Caco-2 (cell line): ENCODE measurements around the gene EXOC6B. TPM values are rescaled to one million over a fixed set of nuclear protein-coding genes. Genes with fewer than 3 reads are reported as not detected.
A peak's percentile ranks its signal among the peaks of the same experiment; 100 is the strongest.

Experiments used
- BruUV-seq: library from RNA; stranded (reverse); fragments of 400-500 nt; replicated peaks from 2 replicates; lab custom pipeline; 2021; lab: Mats Ljungman, UMichigan
- CTCF ChIA-PET: fragments of 300-600 bp; sonication (Branson Sonifier 250); formaldehyde crosslinking; loops from one replicate; lab custom pipeline; 2022; ENCODE audit warnings: antibody characterized with exemption; lab: Charles Lee
- POLR2A ChIA-PET: fragments of 300-600 bp; sonication (Branson Sonifier 250); formaldehyde crosslinking; loops from one replicate; lab custom pipeline; 2022; ENCODE audit warnings: antibody characterized with exemption; lab: Charles Lee
- DNase-seq, 2 experiments: peaks; one replicate each; pipeline versions ENCODE4 v3.0.0 to v3.0.0-alpha.2; 2020 to 2022
- H3K27me3 ChIP-seq: replicated peaks from 2 replicates; pipeline ENCODE4 v1.6.0; 2011; ENCODE audit warnings: low read length; ENCODE audit not compliant: control insufficient read depth, insufficient read depth
- H3K36me3 ChIP-seq: 2 replicates; pipeline ENCODE4 v1.5.1; 2011; ENCODE audit warnings: low read length; ENCODE audit not compliant: control insufficient read depth, insufficient read depth
- H3K4me1 ChIP-seq: fragments of 250-450 bp; sonication (Bioruptor Pico); 2 replicates; pipeline ENCODE4 v1.5.1; 2020; ENCODE audit warnings: mild to moderate bottlenecking
- H3K4me3 ChIP-seq: 2 replicates; pipeline ENCODE4 v1.5.1; 2011; ENCODE audit warnings: low read depth, mild to moderate bottlenecking, control low read depth, low read length
- H3K9me3 ChIP-seq: fragments of 250-450 bp; sonication (Bioruptor Pico); 2 replicates; pipeline ENCODE4 v1.5.1; 2020; ENCODE audit warnings: mild to moderate bottlenecking, moderate library complexity
- H3K27ac Mint-ChIP-seq: one replicate; pipeline ENCODE4 v1.8.0; 2022; ENCODE audit warnings: mixed read lengths; ENCODE audit not compliant: unreplicated experiment
- H3K27me3 Mint-ChIP-seq: one replicate; pipeline ENCODE4 v1.8.0; 2022; ENCODE audit warnings: mixed read lengths; ENCODE audit not compliant: insufficient read depth, unreplicated experiment
- H3K36me3 Mint-ChIP-seq: one replicate; pipeline ENCODE4 v1.8.0; 2022; ENCODE audit warnings: mild to moderate bottlenecking, mixed read lengths; ENCODE audit not compliant: insufficient read depth, unreplicated experiment
- H3K4me1 Mint-ChIP-seq: one replicate; pipeline ENCODE4 v1.8.0; 2022; ENCODE audit warnings: low read depth, mixed read lengths; ENCODE audit not compliant: unreplicated experiment
- H3K4me3 Mint-ChIP-seq: one replicate; pipeline ENCODE4 v1.8.0; 2022; ENCODE audit warnings: mild to moderate bottlenecking, moderate library complexity, mixed read lengths; ENCODE audit not compliant: unreplicated experiment
- H3K9me3 Mint-ChIP-seq: one replicate; pipeline ENCODE4 v1.8.0; 2022; ENCODE audit warnings: mixed read lengths; ENCODE audit not compliant: unreplicated experiment
- CTCF ChIP-seq, 2 experiments: fragments of 200-600 bp in 1 of 2; IDR thresholded peaks; 1 replicate in 1 of 2; 2 replicates in 1 of 2; pipeline versions ENCODE4 v1.5.1 to v1.8.0; 2011 to 2022; ENCODE audit warnings: antibody characterized with exemption in 1 of 2, control low read depth in 1 of 2, inconsistent platforms in 1 of 2, low read depth in 1 of 2, low read length in 1 of 2, mild to moderate bottlenecking in 1 of 2, moderate library complexity in 1 of 2; ENCODE audit not compliant: insufficient read depth in 1 of 2, severe bottlenecking in 1 of 2, unreplicated experiment in 1 of 2
- intact Hi-C: fragments of 100-400 bp; cut with micrococcal nuclease; formaldehyde crosslinking; loops from one replicate; pipeline ENCODE4 v1.10.0; 2022; ENCODE audit not compliant: unreplicated experiment
- total RNA-seq: library from RNA; stranded (reverse); gene quantifications from 2 replicates; pipeline ENCODE4 v1.2.3, GENCODE V29; 2022

EXOC6B gene
- total RNA-seq, 1 experiment from 2014 or later = 36.1 TPM

GRCh38 chr2:72681016-72681995 lies 144.5 kb downstream of the EXOC6B start:
- H3K27ac Mint-ChIP-seq = no peak overlapping the region
- peaks cover 14% of the 10 kb centered on the region for H3K4me1 Mint-ChIP-seq
- DNase-seq = peak in 1 of 2 experiments; percentile 6
- TF ChIP-seq CTCF (IDR thresholded peaks at IDR 0.05; ENCODE audit: insufficient read depth in 1 of 2, low read depth in 1 of 2, low read length in 1 of 2, severe bottlenecking in 1 of 2, unreplicated experiment in 1 of 2) = no peak
- H3K4me3 Mint-ChIP-seq = no peak overlapping the region
- H3K36me3 ChIP-seq = no peaks in the 10 kb centered on the region
- intact Hi-C loops = no loop called here
- no peaks in the 10 kb centered on the region for H3K27me3 ChIP-seq
- H3K27me3 Mint-ChIP-seq = no peaks in the 10 kb centered on the region
- ChIA-PET POLR2A (no interaction called here), CTCF (no interaction called here)
- no TSS peak for BruUV-seq
- no peaks in the 10 kb centered on the region for H3K9me3 Mint-ChIP-seq
- no peaks in the 10 kb centered on the region for H3K9me3 ChIP-seq
- H3K4me3 ChIP-seq = no peak overlapping the region
- H3K4me1 ChIP-seq = peaks cover 17% of the 10 kb centered on the region
- H3K36me3 Mint-ChIP-seq = no peaks in the 10 kb centered on the region

- intact Hi-C loops = no loop called here
- POLR2A ChIA-PET = no interaction called here
- BruUV-seq = no TSS peak
- Histone ChIP-seq H3K27me3 (no peaks in the 10 kb centered on the region), H3K4me3 (no peak overlapping the region), H3K9me3 (no peaks in the 10 kb centered on the region), H3K36me3 (no peaks in the 10 kb centered on the region), H3K4me1 (peaks cover 30% of the 10 kb centered on the region)
- CTCF ChIA-PET = no interaction called here
- H3K9me3 Mint-ChIP-seq = no peaks in the 10 kb centered on the region
- no peak overlapping the region for H3K4me3 Mint-ChIP-seq
- H3K27ac Mint-ChIP-seq = no peak overlapping the region
- H3K4me1 Mint-ChIP-seq = peaks cover 21% of the 10 kb centered on the region
- H3K36me3 Mint-ChIP-seq = no peaks in the 10 kb centered on the region
- no peak for TF ChIP-seq CTCF (IDR thresholded peaks at IDR 0.05; ENCODE audit: insufficient read depth in 1 of 2, low read depth in 1 of 2, low read length in 1 of 2, severe bottlenecking in 1 of 2, unreplicated experiment in 1 of 2)
- no peak for DNase-seq
- no peaks in the 10 kb centered on the region for H3K27me3 Mint-ChIP-seq
Measured at GRCh38 chr2:72678024-72678423, 147.8 kb downstream of the EXOC6B start.

DNA sequence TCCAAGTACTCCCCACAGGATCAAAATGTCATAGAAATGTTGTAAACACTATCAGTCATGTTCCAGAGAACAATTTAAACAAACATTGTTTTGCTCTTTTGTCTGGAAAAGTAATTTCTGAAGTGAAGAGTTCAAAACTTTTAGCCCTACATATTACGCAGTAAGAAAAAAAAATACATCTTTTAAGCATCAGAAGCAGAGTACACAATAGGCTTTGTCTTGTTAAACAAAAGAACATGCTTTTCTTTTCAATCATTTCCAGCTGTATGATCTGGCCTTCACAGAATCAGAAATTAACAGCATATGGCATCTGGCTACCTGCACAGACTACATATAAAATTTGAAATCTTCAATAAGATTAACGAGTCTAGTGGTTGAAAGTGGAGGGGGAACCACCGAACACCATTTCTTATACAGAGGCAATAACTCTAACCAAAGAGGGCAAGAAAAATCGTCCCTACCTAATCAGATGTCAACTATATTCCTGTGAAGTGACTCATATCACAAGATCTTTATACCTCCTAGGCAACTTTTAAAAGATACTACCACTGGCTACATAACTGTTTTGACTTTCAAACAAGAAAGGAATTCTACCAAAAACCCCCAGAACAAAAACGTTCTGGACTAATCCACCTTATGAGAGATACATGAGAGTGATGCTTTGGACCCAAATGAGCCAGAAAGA lies 149.3 kb downstream of the EXOC6B start:
- no peaks in the 10 kb centered on the region for H3K36me3 Mint-ChIP-seq
- H3K27ac Mint-ChIP-seq = no peak overlapping the region
- H3K9me3 Mint-ChIP-seq = peaks cover 6% of the 10 kb centered on the region
- Histone ChIP-seq H3K4me1 (peaks cover 27% of the 10 kb centered on the region), H3K4me3 (no peak overlapping the region), H3K36me3 (no peaks in the 10 kb centered on the region), H3K27me3 (no peaks in the 10 kb centered on the region), H3K9me3 (no peaks in the 10 kb centered on the region)
- TF ChIP-seq CTCF (IDR thresholded peaks at IDR 0.05; ENCODE audit: insufficient read depth in 1 of 2, low read depth in 1 of 2, low read length in 1 of 2, severe bottlenecking in 1 of 2, unreplicated experiment in 1 of 2) = no peak
- DNase-seq = no peak
- H3K4me3 Mint-ChIP-seq = no peak overlapping the region
- CTCF ChIA-PET = no interaction called here
- H3K27me3 Mint-ChIP-seq = no peaks in the 10 kb centered on the region
- H3K4me1 Mint-ChIP-seq = peaks cover 25% of the 10 kb centered on the region
- POLR2A ChIA-PET = no interaction called here
- no TSS peak for BruUV-seq
- intact Hi-C loops = no loop called here
